Dermis blood vessel endothelial cell (primary cell): ENCODE data around the gene RPL32. TPM values are rescaled to one million over a fixed set of nuclear protein-coding genes. Genes with fewer than 3 reads are reported as not detected.

Source experiments
- DNase-seq: peaks from one replicate; pipeline ENCODE4 v3.0.0; 2010
- total RNA-seq: library from RNA; depleted of rRNA; stranded (reverse); fragments of >200 nt; gene quantifications from 2 replicates; pipeline ENCODE4 v1.2.3, GENCODE V29; 2014

The RPL32 gene
- total RNA-seq, 1 donor from 2014 or later = 632 TPM

GRCh38 chr3:12832350-12833221 is 8.8 kb downstream of the RPL32 start:
- no peak for DNase-seq

DNA sequence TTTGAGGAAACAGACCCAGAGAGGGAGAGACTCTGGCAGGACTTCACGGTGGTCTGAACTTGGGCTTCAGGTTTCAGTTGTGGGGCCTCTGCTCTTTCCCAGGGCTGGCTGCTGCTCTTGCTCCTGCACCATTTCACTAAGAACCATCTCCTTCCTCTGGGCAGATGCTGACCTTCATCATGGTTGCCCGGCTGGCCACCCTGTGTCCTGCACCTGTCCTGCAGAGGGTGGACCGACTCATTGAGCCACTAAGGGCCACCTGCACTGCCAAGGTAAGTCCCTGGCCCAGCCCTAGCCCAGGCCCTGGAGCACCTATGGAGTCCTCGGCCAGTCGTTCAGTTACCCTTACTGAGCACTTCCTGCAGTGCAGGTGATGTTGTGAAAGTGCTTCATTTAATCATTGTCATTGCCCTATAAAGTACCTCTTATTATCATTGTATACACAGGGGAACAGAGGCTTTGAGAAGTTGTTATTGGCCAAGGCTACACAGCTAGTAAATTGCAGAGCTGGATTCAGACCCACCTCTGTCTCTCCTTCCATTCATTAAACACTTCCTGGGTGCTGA is 10.0 kb downstream of the RPL32 start:
- no peak for DNase-seq

DNA sequence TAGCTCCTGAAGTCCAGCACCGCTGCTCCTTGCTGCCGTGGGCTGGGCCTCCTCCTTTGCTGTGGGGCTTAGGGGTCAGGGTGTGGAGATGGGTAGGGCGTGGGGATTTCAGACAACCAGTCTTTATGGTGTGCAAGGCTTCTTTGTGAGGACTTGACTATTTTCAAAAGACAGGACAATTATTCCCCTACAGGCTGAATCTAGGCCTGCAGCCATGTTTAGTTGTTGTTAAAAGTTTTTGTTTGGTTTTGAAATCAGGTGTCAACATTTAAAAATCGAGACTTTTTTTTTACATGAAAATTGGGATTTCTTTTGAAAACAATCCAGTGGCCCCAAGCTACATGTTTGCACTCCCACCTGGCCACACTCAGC is 10.6 kb downstream of the RPL32 start:
- DNase-seq = no peak

- DNase-seq = peak; percentile 31
Measured at GRCh38 chr3:12829886-12830784, 11.2 kb downstream of the RPL32 start.

- no peak for DNase-seq
Measured at GRCh38 chr3:12829404-12829803, 12.0 kb downstream of the RPL32 start.

- DNase-seq = no peak
Measured at GRCh38 chr3:12828751-12829150, 12.6 kb downstream of the RPL32 start.

DNA sequence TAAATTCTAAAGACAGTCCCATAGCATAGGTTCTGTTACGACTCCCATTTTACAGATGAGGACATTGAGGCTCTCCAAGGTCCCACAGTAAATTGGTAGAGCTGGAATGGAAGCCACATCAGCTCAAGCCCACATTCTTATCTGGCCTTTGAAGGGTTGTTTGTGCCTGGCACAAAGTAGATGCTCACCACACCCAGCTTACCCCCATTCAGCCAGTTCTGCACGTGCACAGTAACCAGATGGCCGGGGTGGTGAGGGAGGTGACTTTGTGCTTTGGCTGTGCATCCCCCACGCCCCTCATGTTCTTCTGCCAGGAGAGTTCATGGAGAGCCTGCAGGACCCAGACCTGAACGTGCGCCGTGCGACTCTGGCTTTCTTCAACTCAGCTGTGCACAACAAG is 16.2 kb downstream of the RPL32 start:
- DNase-seq = no peak

DNA sequence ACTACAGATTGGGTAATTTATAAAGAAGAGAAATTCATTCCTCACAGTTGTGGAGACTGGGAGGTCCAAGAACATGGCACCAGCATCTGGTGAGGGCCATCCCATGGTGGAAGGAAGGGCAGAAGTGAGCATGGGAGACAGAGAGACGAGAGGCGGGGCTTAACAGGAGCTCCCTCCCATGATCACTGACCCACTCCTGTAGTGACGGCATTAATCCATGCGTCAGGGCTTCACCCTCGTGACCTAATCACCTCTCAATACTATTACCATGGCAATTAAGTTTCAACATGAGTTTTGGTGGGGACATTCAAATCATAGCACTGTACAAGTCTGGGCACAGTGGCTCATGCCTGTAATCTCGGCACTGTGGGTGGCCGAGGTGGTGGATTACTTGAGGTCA is 17.1 kb downstream of the RPL32 start:
- no peak for DNase-seq

- DNase-seq = peak; percentile 24
Measured at GRCh38 chr3:12822725-12823373, 18.5 kb downstream of the RPL32 start.

- no peak for DNase-seq
Measured at GRCh38 chr3:12818773-12819172, 22.6 kb downstream of the RPL32 start.

DNA sequence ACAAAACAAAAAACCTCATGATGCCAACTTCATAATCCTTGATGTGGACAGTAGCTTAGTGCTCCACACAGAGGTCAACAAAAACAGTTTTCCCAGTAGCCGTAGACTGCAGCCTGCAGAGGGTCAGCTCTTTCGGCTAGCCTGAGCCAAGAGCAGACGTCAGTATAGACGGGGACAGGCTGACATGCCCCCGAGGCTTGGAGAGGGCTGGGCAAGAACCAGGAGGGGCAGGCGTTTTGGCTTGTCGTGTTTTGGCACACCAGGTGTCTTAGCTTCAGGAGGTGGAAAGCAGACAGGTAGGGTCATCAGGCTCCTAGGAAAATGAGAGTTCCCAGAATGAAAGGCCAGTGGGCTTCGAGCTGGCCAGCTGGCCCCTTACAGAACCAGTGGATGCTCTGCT is 23.1 kb downstream of the RPL32 start:
- DNase-seq = no peak

DNA sequence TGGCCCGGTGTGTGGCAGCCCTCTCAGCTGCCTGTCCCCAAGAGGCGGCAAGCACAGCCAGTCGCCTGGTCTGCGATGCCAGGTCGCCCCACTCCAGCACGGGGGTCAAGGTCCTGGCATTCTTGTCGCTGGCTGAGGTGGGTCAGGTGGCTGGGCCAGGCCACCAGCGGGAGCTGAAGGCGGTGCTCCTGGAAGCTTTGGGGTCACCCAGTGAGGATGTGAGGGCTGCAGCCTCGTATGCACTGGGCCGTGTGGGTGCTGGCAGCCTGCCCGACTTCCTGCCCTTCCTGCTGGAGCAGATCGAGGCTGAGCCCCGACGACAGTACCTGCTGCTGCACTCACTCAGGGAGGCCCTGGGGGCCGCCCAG is 24.0 kb downstream of the RPL32 start:
- no peak for DNase-seq

DNA sequence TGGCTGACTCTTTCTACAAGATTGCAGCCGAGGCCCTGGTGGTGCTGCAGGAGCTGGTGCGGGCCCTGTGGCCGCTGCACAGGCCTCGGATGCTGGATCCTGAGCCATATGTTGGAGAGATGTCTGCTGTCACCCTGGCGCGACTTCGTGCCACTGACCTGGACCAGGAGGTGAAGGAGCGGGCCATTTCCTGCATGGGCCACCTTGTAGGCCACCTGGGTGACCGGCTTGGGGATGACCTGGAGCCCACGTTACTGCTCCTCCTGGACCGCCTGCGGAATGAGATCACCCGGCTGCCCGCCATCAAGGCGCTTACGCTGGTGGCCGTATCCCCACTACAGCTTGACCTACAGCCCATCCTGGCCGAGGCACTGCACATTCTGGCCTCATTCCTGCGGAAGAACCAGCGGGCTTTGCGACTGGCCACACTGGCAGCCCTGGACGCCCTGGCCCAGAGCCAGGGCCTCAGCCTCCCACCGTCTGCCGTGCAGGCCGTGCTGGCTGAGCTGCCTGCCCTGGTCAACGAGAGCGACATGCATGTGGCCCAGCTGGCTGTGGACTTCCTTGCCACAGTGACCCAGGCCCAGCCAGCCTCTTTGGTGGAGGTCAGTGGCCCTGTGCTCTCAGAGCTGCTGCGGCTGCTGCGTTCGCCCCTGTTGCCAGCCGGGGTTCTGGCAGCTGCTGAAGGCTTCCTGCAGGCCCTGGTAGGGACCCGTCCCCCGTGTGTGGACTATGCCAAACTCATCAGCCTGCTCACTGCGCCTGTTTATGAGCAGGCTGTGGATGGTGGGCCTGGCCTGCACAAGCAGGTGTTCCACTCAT is 24.6 kb downstream of the RPL32 start:
- DNase-seq = no peak

DNA sequence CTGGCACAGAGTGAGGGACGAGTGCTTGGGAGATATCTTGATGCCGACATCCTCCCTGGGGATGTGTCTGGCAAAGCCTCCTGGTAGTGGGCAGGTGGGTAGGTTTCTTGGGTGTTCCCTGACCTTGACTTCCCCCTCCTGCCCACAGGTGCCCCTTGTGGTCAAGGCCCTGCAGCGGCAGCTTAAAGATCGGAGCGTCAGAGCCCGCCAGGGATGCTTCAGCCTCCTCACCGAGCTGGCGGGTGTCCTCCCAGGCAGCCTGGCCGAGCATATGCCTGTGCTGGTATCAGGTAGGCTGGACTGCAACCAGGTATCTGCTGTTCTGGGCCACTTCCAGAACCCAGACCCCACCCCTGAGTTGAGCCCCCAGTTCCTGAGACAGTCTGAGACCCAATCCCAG is 25.6 kb downstream of the RPL32 start:
- no peak for DNase-seq

DNA sequence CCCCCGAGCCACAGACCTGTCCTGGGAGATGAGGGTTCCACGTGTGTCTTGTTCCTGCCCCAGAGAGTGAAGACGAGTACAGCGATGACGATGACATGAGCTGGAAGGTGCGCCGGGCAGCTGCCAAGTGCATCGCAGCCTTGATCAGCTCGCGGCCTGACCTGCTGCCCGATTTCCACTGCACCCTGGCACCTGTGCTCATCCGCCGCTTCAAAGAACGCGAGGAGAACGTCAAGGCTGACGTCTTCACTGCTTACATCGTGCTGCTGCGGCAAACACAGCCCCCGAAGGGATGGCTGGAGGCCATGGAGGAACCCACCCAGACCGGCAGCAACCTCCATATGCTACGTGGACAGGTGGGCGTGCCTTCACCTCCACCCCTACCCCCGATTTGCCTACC is 26.3 kb downstream of the RPL32 start:
- DNase-seq = no peak

DNA sequence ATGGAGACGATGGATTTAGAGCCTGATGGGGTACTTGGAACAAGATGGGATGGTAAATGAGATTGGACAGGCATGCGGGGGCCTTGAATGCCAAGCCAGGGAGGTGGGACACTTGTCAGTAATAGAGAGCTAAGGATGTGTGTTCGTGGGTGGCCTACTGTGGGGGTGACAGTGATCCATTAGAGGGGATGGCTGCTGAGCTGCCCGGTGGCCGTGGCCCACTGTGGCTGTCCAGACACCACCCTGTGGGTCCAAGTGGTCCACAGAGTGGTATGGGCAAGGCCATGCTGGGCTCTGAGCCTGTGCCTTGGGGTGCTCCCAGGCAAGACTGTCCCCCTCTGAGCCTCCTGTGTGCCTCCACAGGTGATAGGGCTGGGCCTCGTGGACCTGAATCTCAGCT is 27.4 kb downstream of the RPL32 start:
- DNase-seq = no peak

GRCh38 chr3:12812812-12813211 is 28.6 kb downstream of the RPL32 start:
- DNase-seq = no peak

GRCh38 chr3:12810961-12811360 is 30.4 kb downstream of the RPL32 start:
- no peak for DNase-seq

- peak; percentile 95 for DNase-seq
Measured at GRCh38 chr3:12810013-12810780, 31.2 kb downstream of the RPL32 start.

- no peak for DNase-seq
Measured at GRCh38 chr3:12809435-12809834, 31.9 kb downstream of the RPL32 start.

DNA sequence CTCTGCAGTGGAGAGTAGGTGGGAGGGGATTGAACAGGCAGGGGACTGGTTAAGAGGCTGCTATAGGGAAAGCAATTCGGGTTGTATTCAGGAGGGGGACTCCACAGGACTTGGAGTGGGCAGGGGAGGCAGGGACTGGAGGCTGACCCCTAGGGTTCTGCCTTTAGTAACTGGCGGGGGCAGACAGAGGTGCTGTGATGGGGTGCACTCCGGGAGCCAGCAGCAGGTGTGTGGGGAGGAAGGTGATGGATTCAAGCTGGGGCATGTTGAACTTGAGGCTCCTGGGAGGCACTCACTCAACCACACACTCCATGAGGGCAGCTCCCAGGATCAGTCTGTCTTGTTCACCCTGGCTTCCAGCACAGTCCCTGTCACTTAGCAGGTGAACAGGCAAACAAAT is 32.4 kb downstream of the RPL32 start:
- no peak for DNase-seq
